NT2/D1 (cell line): ENCODE measurements around the gene TNFSF13B.

Experiments used
- YY1 ChIP-seq: IDR thresholded peaks from 2 replicates; pipeline ENCODE4 v1.6.1; 2011; ENCODE audit not compliant: insufficient read length, insufficient read depth
- ZNF274 ChIP-seq: IDR thresholded peaks from 2 replicates; pipeline ENCODE4 v1.6.1; 2011; ENCODE audit warnings: mild to moderate bottlenecking, low read depth, low read length

DNA sequence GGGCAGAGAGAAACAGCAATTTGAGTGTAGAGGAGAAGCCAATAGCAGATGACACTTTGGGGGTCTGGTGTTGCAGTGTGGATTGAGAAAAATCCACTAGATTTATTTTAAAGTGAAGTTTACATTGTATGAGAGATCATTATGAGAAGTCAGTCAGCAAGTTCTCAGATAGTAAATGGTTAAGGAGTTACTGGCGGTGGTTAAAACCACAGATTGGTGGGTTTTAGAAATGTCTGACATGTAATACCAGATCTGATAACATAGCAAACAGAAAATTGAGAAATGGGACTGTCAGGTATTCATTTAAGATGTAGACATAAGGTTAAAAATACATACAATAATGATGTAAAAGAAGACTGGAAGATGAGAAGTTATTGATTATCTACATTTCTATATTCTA is 44.1 kb upstream of the TNFSF13B start:
- no peak for TF ChIP-seq ZNF274
- TF ChIP-seq YY1 = no peak
